NCI-H345 treated with DMSO at 0.1 percent for 48 hours (cell line): ENCODE measurements around the gene CFAP46.
"Not testable (repeated sequence)": the region's sequence is repeated elsewhere in the genome, so short reads cannot be mapped to it uniquely, and the experiment has no call there.

Experiments used
- DNase-seq: peaks from one replicate; lab custom pipeline; 2025; ENCODE audit not compliant: unreplicated experiment; lab: John Stamatoyannopoulos, UW

Gene CFAP46

DNA sequence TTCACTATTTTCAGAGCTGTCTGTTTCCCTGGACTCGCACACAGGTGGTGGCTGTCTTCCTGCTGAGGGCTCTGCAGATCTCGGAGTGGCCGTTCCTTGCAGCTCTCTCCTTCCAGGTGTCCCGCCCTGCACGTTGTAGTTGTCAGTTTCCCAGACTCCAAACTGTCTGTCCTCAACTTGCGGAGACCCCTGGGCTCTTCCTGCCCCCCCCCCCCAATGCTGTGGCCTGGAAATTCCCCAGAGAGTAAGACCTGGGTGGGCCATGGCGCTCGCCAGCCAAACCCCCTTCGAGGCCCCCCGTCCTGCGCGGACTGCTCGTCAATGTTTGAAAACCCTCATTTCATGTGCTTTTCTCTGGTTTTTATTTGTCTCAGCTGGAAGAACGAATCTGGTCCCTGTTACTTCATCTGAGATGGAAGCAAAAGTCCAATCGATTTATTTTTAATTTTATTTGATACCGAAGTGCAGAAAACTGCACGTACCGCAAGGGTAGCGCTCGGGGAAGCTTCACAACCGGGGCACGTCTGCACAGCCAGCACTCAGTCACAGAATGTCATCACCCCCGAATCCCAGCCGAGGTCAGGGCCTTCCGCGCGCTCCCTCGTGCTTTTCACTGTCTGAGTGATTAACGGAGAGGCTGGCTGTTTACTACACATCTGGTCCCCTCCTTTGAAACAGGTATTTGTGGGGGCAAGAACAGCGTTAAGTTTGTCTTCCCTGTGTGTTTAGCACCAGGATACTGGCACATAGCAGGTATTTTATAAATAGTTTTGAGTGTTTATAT lies 110.0 kb downstream of the CFAP46 start:
- DNase-seq, result no peak

DNA sequence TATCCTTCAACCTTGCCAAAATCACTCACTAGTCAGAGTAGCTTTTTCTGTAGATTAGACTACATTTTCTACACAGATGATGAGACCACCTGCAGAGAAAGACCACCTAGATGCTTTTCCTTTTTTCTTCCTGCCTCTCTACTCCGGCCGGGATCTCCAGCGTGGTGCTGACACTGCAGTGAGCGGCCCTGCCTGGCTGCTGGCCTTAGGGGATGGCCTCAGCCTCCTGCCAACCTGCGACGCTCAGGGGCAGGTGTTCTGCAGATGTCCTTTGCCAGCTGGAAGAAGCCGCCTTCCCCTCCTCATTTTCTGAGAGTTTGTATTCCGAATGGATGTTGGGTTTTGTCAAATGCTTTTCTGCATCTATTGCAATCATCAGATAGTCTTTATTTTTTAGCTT lies 113.0 kb downstream of the CFAP46 start:
- no peak for DNase-seq

DNA sequence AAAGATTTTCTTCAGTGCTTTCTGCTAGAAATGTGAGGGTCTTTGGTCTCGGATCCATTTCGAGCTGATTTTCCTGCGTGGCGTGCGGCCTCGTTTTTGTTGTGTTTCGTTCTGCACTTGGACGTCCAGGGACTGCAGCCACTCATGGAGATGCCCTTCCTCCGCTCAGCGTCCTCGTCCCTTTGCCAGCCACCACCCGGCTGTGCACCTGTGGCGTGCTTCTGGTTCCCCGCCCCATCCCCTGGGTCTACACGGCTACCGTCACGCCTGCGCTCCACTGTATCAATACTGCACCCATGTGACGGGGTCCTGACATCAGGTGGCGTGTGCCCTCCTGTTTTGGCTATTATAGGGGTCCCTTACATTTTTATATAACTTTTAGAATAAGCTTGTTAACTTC lies 113.7 kb downstream of the CFAP46 start:
- DNase-seq, result no peak

DNA sequence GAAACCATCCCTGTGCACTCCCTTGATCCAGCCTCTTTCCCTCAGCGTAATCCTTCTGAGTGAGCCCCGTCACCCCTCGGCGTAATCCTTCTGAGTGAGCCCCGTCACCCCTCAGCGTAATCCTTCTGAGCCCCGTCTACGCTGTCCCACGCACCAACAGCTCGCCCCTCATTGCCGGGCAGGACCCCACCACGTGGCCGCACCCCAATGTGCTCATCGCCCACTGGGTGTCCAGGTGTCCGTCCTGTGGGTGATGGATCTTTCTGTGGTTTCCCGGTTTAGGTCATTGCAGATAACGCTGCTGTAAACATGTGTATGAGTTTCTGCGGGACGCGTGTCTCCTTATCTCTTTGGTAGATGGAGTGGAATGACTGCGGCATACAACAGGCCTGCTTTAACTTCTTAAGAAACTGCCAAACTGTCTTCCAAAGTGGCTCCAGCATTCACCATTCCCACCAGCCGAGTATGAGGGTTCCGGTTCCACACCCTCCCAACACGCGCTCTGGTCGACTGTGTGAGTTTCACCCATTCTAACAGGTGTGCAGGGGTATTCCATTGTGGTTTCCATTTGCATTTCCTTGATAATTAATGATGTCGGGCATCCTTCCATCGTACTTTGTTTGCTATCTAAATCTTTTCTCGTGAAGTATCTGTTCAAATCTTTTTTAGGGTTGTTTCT lies 114.4 kb downstream of the CFAP46 start:
- DNase-seq, result no peak

DNA sequence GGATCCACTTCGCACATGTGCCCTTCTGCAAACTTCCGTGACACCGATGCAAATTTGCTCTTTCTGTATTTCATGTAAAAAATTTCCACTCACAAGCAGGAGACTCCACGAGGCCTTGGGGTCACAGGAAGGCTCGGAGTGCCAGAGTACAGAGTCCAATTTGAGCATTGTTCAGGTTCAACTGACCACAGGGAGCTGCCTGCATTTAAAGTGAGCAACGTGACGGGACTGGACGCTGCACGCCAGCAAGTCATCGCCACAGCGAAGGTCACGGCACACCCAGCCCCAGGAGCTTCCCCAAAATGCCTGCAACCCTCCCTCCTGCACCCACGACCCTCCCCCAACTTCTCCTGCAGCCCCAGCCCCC lies 115.0 kb downstream of the CFAP46 start:
- DNase-seq, result no peak

DNA sequence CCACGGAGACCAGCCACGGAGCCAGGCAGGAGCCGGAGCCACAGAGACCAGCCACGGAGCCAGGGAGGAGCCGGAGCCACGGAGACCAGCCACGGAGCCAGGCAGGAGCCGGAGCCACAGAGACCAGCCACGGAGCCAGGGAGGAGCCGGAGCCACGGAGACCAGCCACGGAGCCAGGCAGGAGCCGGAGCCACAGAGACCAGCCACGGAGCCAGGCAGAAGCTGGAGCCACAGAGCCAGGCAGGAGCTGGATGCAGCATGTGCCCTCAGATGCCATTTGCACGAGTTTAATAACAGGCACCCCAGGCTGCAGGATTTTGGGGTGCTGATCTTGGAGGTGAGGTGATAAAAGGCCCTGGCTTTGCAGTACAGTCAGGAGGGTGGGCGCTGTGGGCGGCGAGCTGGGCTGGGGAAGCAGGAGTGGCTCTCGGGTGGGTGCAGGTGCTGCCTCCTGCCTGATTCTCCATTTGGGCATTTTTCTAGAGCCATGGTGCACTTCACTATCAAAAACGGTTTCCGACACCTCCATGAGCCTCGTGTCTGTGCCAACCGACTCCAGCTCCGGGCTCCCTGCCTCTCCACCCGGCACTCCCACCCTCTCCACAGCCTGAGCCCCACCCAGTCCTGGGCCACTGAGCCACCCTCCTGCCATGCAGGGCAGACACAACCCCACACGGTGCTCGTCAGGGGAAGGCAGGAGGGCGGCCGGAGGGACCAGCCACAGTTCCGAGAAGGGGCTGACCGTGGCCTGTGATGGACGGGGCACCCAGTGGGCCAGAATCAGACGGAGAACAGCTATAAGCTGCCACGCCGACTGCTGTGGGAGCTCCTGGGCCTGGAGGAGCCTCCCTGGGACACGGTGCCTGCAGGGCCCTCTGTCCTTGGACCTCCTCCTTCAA lies 115.6 kb downstream of the CFAP46 start:
- no peak for DNase-seq

DNA sequence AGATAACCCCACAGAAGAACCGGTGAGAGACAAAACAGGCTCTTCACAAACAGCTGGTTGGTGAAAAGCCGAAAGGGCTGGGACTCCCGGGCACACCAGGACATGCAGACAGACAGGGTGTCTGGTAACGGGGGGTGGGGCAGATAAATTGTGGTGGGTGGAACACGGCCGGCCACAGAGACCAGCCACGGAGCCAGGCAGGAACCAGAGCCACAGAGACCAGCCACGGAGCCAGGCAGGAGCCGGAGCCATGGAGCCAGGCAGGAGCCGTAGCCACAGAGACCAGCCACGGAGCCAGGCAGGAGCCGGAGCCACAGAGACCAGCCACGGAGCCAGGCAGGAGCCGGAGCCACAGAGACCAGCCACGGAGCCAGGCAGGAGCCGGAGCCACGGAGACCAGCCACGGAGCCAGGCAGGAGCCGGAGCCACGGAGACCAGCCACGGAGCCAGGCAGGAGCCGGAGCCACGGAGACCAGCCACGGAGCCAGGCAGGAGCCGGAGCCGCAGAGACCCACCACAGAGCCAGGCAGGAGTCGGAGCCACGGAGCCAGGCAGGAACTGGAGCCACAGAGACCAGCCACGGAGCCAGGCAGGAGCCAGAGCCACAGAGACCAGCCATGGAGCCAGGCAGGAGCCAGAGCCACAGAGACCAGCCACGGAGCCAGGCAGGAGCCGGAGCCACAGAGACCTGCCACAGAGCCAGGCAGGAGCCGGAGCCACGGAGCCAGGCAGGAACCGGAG lies 116.4 kb downstream of the CFAP46 start:
- DNase-seq, result not testable (repeated sequence)

DNA sequence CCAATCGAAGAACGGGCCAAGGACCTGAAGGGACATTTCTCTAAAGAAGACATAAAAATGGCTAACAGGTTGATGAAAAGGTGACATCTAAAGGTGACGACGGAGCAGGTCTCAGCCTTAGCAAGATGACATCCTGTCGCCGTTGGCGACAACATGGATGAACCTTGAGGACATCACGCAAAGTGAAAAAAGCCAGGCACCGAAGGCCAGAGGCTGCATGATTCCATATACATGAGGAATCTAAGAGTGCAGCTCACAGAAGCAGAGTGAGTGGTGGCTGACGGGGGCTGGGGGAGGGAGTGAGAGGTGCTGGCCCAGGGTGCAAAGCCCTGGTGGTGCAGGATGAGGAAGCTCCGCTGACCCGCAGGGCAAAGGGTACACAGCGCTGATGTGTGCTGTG lies 122.3 kb downstream of the CFAP46 start:
- DNase-seq, result no peak

DNA sequence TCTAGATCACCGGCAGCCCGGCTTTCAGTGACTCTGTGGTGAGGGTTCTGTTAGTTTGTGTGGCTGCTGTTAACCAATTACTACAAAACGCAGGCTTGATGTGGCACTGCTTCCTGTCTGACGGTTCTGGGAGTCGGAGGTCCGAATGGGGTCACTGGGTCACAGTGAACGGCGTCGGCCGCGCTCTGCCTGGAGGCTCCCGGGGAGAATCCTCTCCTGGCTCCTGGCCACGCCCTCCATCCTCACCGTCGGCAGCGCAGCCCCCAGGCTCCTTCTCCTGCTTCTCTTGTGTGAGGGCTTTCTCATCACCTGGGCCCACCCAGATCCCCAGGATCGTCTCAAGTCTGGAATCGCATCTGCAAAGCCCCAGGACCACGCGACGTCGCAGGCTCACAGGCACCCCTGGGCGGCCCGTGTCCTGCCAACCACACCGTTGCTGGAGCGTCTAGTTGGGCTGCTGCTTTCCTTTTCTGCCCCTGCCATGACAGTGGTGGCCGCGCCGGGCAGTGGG lies 124.6 kb downstream of the CFAP46 start:
- DNase-seq, result no peak

DNA sequence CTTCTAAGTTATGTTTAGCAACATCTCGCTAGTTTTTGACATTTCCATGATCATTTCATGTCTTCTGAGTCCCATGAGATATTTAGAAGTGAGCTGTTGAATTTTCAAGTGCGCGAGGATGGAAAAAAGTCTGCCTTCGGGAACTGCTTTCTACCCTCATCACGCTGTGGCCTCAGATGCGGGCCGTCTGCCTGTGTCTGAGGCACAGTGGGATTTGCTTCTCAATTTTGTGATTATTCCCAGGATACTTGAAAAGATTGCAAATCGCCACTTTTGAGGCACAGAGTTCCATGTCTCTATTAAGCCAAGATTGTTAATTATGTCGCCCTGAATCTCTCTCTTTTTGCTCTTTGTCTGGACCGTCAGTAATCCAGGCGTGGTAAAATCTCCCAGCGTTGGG lies 125.7 kb downstream of the CFAP46 start:
- DNase-seq, result no peak

DNA sequence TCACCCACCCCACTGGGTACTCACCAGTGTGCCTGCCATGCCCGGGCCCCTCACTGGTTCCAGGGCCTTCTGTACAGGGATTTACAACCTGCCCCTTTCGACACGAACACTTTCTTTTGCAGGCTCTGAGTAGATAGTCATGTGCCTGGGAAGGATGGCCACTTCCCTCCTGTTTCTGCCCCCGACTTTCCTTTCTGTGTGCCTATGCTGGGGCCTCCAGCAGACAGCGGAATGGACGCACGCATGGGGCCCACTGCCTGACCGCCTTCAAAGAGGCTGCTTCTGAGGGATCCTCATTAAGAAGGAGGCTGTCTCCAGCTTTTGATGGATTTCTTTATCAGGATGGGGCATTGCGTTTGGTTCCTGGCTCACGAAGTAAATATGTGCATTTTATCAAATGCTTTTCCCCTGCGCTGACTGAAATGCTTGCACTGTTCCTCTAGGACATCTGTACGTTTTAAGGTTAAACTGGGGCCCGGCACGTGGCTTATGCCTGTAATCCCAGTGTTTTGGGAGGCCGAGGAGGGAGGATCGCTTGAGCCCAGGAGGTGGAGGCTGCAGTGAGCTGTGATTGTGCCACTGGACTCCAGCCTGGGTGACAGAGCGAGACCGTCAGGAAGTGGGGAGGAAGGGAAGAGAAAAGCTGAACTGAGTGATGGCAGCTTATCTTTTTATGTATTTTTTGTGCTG lies 127.1 kb downstream of the CFAP46 start:
- DNase-seq, result no peak

DNA sequence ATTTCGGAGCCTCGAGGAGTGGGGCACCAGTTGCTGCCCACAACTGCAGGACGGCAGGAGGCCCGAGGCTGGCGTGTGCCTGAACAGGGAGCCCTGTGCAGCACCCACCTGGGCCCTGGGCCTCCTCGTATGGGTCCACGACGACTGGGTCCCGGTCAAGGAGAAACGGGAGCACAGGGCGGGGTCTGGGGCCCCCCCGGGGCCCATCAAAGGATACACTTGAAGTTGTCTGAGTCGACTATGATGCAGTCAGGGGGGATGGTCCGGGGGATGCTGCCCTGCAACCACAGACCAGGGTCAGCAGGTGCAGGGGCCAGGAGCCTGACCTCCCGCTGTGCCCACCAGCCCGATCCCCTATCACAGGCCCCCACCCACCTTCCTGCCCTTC lies 127.9 kb downstream of the CFAP46 start:
- no peak for DNase-seq

DNA sequence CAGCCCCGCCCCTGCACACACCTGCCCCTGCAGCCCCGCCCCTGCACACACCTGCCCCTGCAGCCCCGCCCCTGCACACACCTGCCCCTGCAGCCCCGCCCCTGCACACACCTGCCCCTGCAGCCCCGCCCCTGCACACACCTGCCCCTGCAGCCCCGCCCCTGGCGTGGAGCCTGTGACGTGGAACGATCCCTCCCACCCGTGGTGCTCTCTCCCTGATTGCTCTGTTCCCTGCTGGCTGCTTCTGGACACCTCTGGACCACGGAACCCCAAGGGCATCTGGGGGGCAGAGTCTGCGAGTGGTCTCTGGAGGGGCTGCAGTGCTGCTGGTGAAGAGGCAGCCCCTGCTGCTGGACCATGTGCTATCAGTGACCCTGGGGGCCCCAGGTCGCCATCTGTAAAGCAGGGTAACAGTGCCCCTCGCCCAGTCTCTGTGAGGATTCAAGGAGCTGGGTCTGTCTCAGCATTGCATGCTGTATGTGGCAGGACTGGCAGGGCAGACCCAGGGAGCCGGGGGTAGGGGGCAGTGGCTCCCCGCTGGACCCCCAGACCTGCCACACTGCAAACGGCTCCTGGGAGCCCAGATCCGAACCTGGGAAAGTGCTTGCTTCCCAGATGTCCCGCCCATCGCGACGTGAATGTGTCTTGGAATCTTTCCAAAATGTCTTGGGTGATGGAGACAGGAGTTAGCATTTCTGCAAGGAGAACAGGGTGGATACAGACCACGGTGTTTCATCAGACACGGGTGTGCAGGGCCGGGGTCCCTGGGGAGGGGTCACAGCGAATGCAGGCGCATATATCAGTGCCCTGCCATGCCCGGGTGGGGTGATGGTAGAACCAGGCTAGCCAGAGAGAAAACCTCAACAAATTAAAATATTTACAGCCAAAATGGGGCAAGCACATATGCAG lies 128.6 kb downstream of the CFAP46 start:
- no peak for DNase-seq

DNA sequence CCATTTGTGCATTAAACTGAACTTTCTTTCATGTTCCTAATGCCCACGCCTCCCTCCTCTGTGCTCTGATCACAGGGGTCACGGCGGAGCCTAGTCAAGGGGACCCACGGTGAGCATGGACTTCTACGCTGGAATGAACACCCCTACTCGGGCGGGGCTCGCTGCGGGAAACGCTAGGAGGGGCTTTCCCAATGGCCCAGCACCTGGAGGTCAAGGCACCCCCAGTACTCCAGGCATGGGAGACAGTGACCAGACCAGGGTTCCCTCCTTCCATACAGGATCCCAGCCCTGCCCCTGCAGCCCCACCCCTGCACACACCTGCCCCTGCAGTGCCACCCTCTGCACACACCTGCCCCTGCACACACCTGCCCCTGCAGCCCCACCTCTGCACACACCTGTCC lies 129.4 kb downstream of the CFAP46 start:
- no peak for DNase-seq

DNA sequence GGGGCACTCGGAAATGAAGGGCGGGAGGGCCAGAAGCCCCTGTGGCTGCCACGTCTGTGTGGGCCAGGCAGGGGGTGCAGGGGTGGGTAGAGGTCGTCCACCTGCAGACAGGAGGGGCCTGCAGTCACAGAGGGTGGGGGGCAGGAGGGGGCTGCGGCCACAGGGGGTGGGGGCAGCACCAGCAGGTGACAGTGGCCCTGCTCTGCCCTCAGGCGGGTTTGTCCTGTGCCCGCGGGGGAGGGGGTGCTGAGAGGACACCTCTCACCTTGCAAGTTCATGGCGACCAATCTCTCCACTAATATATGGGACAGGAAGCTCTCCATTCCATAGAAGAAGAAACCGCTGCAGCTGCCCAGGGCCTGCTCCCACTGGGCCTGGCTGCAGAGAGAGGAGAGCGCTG lies 129.8 kb downstream of the CFAP46 start:
- no peak for DNase-seq

DNA sequence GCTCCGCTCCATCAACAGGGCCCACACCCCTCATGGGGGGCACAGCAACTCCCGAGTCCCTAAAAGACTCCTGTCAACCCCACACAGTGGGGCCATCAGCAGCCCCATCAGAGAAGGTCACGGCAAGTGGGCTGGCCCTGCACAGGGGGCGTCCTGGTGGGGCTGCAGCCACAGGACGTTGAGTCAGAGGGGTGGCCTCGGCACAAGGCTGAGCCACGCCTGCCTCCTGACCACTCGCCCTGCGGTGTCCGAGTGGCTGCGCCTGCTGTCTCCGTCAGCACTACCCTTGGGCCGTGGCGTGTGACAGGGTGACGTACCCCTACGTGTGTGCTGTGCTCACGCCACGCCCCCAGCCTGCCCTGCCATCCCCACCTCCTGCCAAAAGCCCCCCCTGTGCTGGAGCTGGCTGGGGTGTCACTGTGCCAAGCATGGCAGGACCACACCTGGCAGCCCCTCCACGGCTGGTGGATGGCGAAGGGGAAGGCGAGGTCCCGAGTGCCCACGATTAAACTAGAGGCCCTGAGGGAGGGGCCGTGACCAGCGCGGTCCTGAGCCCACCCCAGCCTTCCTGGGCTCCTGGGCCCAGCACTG lies 130.4 kb downstream of the CFAP46 start:
- DNase-seq, result no peak

DNA sequence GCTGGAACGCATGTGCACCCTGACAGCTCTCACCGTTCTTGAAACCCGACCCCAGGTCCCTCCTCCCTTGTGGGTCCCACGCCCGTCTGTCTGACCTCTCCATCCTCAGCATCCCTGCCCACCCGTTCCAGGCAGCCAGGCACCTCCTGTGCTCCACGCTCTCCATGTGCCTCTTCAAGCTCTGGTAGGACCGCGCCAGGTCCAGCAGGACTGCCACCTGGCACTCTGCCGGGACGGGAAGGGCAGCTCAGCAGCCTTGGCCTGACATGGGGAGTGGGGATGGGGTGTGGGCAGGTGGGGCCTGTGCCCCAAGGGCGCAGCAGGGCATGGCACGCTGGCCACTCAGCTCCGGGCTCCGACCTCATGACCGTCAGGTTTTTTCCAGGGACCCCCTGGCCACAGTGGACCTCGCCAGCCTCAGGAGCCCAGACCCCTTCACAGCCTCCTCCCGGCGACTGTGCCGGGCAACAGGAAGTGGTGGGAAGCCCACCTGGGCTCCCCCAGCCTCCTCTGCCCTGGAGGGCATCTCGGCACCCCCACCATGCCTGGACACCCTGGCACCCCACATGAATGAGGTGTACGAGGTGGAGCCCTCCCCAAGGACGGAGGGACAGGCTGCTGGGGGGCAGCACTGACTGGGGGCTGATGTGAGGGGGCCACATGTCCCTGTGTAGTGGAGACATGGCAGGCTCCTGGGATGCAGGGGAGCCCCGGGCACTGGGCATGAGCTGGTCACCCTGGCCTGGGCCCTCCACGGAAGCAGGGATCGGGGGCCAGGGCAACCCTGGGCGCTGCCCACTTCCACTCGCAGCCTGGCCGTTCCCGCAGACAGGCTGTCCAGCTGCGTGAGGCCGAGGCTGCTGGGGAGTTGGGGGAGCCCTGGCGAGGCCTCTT lies 131.3 kb downstream of the CFAP46 start:
- no peak for DNase-seq
